Stimulated activated CD4-positive, alpha-beta T cell treated with anti-CD3 and anti-CD28 coated beads, Interleukin-1b, Interleukin-23, amount 100 ng/mL, for 1 hour (primary cell): ENCODE measurements around the gene MEPCE.
"Not testable (repeated sequence)": the region's sequence is repeated elsewhere in the genome, so short reads cannot be mapped to it uniquely, and the experiment has no call there.

Experiments used
- DNase-seq, 2 donors: peaks; one replicate each; pipeline ENCODE4 v3.0.0-alpha.2; 2020; ENCODE audit warnings: low read depth in 2 of 2

MEPCE gene, protein sequence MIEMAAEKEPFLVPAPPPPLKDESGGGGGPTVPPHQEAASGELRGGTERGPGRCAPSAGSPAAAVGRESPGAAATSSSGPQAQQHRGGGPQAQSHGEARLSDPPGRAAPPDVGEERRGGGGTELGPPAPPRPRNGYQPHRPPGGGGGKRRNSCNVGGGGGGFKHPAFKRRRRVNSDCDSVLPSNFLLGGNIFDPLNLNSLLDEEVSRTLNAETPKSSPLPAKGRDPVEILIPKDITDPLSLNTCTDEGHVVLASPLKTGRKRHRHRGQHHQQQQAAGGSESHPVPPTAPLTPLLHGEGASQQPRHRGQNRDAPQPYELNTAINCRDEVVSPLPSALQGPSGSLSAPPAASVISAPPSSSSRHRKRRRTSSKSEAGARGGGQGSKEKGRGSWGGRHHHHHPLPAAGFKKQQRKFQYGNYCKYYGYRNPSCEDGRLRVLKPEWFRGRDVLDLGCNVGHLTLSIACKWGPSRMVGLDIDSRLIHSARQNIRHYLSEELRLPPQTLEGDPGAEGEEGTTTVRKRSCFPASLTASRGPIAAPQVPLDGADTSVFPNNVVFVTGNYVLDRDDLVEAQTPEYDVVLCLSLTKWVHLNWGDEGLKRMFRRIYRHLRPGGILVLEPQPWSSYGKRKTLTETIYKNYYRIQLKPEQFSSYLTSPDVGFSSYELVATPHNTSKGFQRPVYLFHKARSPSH

DNA sequence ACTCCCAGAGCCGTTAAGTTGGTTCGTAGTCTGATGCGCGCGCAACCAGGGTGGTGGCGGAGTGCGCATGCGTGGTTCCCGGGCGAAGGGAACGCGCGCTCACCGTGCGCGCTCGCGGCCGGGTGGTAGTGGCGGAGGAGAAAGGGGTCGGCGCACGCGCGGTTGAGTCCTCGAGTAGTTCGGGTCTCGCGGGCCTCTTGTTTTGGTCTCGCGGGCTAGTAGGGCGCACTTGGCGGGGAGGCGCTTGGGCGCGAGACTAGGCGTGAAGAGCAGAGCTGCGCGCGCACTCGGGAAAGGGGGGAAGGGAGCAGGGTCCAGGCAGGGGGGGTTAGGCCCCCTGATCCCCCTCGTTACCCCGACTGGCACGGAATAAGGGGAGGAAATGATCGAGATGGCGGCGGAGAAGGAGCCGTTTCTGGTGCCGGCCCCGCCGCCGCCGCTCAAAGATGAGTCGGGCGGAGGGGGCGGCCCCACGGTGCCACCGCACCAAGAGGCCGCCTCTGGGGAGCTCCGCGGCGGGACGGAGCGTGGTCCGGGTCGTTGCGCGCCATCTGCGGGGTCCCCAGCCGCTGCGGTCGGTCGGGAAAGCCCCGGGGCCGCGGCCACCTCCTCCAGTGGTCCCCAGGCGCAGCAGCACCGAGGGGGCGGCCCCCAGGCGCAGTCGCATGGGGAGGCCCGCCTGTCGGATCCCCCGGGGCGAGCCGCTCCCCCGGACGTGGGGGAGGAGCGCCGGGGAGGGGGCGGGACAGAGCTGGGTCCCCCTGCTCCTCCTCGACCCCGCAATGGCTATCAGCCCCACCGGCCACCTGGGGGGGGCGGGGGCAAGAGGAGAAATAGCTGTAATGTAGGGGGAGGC is at the start of gene MEPCE:
MEPCE (plus strand) TSS at position 195 of the 856 bp plus-strand sequence; CDS start at position 383, 188 bp downstream.
- DNase-seq = peak; percentile 93 to 96

DNA sequence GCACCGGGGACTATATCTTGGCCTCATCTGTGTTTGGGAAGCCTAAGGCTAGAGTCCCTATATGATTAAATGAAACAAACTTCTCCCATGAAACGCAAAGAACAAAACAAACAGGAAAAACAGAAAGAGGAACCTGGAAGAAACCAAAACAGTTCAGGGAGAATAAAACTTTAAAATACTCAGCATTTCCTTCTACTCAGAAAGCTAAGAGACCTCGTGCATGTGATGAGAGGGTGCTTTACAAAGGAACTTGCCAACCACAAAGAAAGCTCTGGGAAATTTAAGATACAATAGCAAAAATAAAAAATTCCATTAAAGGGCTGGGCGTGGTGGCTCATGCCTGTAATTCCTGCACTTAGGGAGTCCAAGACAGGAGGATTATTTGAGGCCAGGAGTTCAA is 49.4 kb upstream of the MEPCE start:
- DNase-seq = no peak

DNA sequence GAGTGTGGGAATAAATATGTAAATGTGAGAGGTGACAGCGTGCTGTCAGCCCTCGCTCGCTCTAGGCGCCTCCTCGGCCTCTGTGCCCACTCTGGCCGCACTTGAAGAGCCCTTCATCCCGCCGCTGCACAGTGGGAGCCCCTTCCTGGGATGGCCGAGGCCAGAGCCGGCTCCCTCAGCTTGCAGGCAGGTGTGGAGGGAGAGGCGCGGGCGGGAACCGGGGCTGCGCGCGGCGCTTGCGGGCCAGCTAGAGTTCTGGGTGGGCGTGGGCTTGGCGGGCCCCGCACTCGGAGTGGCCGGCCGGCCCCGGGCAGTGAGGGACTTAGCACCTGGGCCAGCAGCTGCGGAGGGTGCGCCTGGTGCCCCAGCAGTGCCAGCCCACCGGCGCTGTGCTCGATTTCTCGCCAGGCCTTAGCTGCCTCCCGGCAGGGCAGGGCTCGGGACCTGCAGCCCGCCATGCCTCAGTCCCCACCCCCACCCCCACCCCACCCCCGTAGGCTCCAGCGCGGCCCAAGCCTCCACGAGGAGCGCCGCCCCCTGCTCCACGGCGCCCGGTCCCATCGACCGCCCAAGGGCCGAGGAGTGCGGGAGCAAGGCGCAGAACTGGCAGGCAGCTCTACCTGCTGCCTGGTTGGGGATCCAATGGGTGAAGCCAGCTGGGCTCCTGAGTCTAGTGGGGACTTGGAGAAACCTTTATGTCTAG is 47.9 kb upstream of the MEPCE start:
- DNase-seq = not testable (repeated sequence)

DNA sequence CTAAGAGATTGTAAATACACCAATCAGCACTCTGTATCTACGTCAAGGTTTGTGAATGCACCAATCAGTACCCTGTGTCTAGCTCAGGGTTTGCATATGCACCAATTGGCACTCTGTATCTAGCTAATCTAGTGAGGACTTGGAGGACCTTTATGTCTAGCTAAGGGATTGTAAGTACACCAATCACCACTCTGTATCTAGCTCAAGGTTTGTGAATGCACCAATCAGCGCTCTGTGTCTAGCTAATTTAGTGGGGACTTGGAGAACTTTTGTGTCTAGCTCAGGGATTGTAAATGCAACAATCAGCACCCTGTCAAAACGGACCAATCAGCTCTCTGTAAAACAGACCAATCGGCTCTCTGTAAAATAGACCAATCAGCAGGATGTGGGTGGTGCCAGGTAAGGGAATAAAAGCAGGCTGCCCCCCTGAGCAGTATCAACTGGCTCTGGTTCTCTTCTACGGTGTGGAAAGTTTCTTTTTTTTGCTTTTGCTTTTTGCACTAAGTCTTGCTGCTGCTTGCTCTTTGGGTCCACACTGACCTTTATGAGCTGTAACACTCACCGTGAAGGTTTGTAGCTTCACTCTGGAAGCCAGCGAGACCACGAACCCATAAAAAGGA is 47.3 kb upstream of the MEPCE start:
- DNase-seq = not testable (repeated sequence)

DNA sequence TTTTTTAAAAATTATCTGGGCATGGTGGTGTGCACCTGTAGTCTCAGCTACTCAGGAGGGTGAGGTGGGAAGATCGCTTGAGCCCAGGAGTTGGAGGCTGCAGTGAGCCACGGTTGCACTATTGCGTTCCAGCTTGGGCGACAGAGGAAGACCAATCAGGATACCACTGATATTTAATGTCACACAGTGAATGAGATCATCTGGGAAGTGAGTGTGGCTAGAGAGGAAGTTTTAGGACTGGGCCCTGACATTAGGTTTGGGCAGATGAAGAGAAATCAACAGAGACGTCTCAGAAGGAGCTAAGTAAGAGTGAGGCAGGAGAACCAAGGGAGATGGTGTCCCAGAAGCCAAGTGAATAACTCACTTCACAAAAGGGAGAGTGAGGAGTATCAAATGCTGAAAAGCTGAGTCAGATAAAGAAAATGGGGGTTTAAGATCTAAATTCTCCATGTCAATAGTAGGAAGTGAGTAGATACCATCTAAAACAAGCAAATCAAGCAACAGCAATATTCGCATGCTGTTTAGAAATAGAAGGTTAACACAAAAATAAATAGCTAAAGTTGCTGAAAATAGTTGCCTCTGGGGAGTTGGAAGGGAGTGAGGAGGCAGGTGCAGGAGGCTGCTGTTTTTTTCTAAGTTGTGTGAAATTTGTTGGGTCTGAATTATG is 44.9 kb upstream of the MEPCE start:
- DNase-seq = no peak

DNA sequence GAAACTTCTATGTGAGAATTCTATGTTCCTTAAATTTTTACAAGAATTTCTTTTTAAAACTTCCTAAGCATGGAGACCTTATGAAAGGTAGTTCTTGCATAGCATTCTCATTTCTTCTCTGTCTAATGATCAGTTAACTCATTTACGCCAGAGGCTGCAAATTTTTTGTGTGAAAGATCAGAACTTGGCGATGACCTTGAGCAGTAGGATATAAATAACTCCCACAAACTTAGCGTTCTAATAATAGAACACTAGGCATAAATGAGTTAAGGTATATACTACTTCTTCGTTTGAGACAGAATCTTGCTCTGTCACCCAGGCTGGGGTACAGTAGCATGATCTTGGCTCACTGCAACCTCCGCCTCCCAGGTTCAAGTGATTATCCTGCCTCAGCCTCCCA is 42.7 kb upstream of the MEPCE start:
- DNase-seq = no peak

DNA sequence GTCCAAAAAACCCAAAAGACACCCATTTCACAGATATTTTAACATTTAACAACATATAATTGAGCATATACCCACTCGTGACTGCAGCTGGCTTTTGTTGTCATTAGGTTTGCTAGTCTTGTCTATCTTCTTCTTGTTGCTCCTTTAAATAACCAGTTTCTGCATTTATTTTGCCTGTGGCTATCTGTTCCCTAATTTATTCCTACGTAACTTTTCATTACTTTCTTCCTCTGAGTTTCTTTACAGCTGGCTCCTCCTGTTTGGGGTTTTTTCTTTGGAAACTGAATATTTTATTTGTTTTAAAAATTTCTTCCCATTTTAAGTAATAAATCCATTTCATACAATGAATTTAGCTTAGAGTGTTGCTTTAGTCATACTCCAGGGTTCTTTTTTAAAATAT is 41.9 kb upstream of the MEPCE start:
- DNase-seq = no peak

DNA sequence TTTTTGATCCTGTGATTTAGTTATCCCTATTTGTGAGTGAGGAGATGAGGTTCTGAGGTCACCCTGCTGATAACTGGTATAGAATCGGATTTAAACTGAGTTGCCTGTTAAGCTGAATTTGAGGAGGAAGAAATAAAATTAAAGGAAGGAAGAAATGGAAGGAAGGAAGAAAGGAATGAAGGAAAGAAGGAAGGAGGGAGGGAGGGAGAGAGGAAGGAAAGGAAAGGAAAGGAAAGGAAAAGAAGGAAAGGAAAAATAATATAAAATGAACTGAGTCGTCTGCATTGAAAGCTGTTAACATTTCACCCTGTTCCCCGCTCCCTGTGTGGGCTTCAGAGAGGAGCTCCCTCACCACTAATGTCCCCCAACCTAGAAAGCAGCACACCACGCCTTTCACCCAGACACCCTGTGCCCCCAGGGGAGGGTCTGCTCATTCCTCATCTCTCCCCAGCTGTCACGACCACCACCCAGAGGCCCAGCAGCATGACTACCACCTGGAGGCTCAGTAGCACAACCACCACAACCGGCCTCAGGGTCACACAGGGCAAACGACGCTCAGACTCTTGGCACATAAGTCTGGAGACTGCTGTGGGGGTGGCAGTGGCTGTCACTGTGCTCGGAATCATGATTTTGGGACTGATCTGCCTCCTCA is 40.1 kb upstream of the MEPCE start:
- no peak for DNase-seq

DNA sequence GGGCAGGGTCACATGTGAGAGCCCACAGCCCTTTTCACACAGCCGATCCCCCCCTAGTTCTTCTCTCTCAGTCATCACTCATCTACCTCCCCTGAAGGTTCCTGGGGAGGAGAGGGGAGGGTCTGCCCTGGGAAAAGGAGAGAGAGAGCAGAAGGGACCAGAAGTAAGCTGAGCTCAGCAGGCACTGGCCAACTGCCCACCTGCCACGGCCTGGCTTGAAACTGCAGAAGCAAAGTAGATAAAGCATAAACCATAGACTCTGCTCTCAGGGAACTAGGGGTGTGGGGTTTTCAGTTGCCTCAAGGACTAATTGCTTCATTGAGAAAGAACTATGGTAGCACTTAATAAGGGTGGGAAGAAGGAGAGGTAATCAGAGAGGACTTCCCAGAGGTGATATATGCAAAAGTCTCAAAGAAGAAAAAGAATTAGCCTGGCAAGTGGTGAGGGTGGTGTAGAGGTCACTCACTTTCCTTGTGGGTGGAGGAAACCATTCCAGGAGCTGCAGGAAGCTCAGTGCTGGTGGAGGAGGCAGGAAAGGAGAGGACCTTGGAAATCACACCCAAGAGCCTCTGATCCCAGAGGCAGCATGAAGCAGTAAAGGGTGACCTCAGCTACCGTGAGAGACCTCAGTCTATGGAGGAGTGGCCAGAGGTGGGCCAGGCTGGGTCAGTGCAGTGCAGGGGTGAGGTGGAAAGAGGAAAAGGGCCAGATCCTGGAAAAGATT is 39.2 kb upstream of the MEPCE start:
- no peak for DNase-seq

DNA sequence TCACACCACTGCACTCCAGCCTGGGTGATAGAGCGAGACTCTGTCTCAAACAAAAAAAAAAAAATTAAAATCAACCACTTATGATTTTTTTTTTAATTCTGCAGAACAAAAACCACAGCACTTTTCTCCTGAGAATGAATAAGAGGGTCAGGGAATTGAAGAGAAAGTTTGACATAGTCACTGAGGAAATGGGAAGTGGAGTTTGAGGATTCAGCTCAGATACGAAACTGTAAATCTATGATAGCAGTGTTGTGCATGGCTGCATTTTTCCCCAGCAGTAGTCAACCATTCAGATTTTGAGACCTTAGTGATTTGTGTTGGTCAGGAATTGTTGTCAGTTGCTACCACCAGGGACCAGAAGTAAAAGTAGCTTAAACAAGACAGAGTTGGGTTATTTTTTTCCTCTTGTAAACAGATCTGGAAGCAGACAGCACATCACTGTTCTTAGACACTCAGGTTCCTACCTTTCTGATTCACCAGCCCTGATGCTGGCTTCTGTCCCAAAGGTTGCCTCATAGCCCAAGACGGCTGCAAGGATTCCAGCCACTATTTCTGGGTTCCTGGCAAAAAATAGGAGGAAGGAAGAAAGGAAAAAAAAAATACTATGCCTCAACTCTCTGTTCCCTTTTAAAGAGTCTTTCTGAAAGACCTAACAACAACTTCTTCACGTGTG is 36.3 kb upstream of the MEPCE start:
- no peak for DNase-seq

DNA sequence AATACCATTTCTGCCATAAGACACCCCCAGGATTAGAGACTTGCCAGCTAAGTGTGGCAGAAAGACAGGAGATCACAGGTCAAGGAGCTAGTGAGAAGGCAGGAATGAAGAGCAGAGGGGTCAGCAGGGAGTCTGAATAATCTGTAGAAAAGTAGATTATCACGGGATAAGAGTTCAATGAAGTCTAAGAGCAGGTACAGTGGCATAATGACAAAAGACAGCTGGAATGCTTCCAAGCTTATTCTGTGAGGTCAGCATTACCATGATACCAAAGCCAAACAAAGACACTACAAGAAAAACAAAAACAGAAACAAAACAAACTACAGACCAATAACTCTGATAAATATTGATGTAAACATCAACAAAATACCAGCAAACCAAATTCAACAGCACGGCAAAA is 35.6 kb upstream of the MEPCE start:
- no peak for DNase-seq

DNA sequence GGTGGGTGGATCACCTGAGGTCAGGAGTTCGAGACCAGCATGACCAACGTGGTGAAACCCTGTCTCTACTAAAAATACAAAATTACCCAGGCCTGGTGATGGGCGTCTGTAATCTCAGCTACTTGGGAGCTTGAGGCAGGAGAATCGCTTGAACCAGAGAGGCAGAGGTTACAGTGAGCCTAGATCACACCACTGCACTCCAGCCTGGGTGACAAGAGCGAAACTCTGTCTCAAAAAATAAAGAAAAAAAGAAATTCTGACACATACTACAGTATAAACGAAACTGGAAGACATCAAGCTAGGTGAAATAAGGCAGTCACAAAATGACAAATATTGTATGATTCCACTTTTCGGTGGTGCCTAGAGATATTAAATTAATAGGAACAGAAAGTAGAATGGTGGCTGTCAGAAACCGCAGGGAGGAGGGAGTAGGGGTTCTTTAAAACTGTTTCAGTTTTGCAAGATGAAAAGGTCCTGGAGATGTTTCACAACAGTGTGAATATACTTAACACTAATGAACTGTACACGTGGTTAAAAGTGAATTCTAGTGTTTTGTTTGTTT is 33.1 kb upstream of the MEPCE start:
- DNase-seq = no peak

DNA sequence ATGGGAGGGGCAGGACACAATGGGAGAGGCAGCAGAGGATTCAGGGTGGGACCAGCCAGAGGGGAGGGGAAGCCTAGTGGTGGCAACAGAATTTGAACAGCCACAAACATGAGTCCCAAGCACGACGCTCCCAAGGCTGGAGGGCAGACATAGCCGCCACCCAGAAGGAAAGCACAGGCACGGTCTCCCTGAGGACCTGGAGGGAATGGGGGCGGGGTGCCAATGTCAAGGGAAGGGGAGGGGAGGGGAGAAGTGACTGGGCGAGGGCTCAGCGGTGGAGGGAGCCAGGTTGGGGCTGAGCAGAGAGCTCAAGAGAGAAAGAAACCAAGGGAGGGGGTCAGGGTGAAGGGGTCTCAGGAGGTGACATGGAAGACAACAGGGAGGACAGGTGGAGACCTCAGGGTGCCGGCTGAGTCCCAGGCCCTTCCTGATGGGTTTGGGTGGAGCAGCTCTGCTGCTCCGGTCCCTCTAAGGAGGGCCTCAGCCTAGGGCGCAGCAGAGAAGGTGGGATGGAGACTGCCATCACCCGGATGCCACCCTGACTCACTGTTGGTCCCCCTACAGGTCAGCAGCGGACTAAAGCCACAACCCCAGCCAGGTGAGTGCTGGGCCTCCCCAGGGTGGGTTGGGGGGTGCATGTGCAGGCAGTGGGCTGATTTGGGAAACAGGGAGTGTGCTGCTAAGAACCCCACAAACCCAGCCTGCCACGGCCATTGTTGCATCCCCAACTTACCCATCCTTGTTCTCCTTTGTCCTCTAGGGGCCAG is 32.1 kb upstream of the MEPCE start:
- no peak for DNase-seq

DNA sequence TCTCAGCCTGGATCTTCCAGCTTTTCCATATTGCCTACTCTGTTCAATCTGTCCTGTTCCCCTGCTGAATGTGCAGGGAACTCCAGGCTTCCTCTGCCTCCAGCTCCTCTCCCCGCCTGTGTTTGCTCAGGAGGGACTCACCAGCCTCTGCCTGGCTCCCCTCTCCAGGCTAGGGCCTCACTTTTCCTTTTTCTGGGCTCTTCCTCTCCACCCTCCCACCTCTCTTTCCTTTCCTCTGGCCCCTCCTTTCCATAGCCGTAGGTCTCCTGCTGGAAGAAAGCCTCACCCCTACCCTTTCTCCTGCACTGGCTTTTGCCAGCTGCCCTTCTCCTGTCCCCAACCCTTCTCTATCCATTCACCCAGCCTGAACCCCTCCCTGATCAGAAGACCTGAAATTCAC is 31.4 kb upstream of the MEPCE start:
- no peak for DNase-seq

DNA sequence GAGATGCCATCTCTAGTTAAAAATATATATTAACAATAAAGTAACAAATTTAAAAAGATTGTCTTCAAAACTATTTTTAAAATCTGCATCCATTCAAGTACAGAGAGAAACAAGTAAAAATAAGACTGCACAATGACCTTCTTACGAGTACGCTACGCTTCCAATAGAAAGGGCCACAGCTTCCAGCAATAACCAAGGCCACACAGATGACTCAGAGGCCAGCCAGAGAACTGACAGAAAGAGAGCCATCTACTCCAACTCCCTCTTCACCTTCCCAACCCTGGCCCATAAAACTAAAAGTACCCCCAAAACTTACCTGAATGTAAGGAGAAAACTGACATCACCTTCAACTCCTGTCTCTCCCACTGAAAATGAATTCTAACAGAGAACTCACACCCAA is 29.6 kb upstream of the MEPCE start:
- no peak for DNase-seq

DNA sequence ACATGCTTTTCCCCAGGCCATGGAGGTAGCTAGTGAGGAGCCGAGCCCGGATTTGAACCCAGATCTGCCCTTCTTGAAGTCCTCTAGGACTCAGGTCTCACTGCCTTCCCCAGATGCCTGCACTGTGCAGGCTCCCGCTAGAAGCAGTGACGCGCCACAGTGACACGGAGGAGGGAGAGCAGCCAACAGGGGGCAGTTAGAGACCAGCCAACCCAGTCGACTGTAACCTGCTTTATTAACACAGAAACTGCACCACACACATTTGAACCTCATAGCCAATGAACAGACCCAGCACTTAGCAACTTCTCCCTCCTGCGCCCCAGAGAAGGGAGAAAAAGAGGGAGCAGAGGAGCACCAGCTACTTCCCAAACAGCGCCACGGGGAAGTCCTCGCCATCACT is 29.0 kb upstream of the MEPCE start:
- no peak for DNase-seq

DNA sequence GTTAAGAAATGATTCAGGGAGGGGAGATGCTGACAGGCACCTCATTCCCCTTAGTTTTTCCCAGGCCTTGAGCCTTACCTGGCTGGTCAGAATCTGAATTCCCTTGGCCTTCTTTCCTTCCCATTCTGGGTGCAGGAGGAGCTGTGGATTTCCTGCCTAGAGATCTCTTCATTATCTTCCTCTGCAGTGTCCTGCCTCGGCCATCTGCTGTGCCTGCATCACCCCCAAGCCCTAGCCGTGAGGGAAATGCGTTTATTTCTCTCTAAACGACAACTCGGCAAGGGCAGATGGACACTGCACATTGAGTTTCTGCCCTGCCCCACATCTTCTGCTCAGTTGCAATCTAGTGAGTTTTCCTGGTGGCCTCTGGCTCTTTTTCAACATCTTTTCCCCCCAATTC is 27.8 kb upstream of the MEPCE start:
- no peak for DNase-seq

DNA sequence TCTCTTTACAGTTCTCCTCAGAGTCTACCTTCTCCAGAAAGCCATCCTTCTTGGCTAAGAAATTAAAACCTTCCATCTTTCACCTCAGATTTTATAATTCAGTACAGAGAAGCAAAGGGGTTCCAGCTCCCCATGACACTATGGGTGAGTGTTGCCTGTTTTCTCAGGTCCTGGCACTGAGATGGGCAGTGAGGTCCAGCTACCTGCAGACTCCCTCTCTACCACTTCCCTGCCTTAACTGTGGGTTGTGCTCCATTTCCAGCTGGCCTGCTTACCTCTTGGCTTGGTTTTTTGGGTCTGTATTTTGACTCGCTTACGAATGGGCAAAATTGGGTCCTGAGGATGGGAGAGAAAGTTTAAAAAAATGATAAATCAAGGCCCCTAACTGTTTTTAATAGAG is 27.4 kb upstream of the MEPCE start:
- no peak for DNase-seq
